ENCODE data around the gene LRRN2.
"Not testable (repeated sequence)": the region's sequence is repeated elsewhere in the genome, so short reads cannot be mapped to it uniquely, and the experiment has no call there.

LRRN2 gene

DNA sequence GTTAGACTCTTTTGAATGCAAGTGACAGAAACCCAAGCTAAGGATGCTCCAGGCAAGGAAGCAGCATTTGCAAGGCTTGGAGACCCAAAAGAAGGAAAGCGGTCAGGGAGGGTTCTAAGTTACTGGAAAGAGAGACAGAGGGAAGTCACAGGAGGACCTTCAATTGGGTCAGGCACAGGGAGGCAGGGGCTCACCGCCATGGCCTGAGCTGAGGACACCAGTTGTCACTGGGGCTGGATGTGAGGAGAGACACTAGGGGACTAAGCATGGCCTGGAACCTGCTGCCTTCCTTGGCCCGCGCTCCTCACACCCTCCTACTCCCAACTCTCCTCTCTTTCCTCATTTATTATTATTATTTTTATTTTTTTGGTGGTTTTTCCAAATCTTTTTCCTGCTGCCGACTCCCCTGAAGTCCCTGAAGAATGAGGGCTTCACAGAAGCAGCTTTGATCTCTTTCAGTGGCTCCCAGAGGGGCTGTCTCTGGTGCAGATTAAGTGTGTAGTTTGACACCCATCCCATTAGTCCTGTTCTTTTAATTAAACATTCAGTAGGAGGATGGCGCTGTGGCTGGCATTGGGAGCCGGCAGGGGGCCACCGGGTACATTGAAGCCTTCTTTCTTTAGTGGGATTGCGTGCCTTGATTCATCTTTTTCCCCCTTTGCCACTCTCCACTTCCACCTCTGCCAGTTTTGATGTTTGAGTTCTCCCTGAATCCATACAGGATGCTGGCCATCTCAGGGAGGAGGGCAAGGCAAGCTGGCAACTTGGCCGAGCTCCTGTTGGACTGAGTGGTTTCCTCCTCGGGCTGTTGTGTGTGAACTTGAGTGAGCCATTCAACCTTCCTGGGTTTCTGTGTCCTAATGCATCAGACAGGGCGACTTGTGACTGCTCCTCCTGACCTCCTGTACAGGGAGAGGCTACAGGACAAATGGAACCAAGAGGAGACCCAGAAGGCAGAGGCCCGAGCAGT lies 110.0 kb downstream of the LRRN2 start:
- H3K4me1 ChIP-seq (ENCODE audit: insufficient read depth, low read length), result peaks cover 62% of the 10 kb centered on the region
- no peaks in the 10 kb centered on the region for H3K9me3 ChIP-seq (ENCODE audit: control insufficient read depth, insufficient read depth, low read length)
- no peaks in the 10 kb centered on the region; the same call in 1 of the 2 replicates for H3K36me3 ChIP-seq (ENCODE audit: insufficient read depth, low read length)
- no peak overlapping the region for H3K9ac ChIP-seq (ENCODE audit: low read depth, low read length)

DNA sequence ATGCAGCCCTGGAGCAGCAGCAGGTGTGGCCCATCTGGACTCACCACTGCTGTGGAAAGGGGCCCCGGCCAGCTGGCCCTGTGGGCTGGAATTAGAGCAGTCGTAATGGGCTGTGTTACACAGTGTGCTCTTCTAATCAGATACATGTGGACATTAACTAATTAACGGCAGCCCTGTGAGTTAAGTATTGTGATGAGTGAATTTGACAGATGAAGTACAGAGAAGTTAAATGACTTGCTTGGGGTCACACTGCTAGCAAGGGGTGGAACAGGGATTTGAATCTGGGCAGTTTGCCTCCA lies 110.7 kb downstream of the LRRN2 start:
- H3K9me3 ChIP-seq (ENCODE audit: control insufficient read depth, insufficient read depth, low read length), result no peaks in the 10 kb centered on the region
- H3K4me1 ChIP-seq (ENCODE audit: insufficient read depth, low read length), result peaks cover 62% of the 10 kb centered on the region
- H3K9ac ChIP-seq (ENCODE audit: low read depth, low read length), result peak overlapping the region; percentile 23
- H3K36me3 ChIP-seq (ENCODE audit: insufficient read depth, low read length), result no peaks in the 10 kb centered on the region; the same call in 1 of the 2 replicates

DNA sequence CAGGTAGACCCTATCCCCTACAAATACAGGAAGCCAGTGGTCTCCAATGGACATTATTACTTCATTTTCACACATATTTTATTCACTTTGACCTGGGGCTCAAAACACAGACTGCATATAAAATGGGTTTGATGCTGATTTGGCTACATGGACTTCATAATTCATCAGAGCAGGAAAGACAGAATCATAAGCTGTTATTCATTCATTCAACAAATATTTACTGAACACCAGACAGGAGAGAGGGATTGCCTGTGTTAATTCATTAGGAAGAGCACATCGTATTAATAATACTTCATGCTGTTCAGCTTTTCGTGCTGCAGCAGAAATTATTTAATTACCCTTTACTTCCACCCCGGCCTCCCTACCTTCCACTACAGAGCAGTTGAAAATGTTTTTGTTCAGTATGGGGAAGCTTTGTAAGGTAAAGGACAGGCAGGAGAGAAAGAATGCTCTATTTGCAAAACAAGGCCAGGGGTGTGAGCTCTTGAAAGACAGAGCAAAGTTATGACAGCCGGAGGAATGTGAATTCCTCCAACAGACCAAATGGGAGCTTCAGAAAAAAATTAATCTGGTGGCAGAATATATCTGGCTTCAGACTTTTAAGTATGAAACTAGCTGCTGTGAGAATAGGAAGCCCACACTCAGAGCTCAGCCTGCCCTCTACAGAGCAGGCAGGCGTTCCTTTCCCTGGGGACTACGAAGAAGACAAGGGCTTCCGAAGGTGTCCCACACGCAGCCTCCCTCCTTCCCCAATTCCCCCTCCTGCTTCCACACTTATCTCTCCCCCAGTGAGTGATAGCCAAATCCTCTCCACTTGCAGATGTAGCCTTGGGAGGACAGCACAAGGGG lies 111.3 kb downstream of the LRRN2 start:
- H3K9me3 ChIP-seq (ENCODE audit: control insufficient read depth, insufficient read depth, low read length), result no peaks in the 10 kb centered on the region
- H3K36me3 ChIP-seq (ENCODE audit: insufficient read depth, low read length), result no peaks in the 10 kb centered on the region; the same call in 1 of the 2 replicates
- H3K9ac ChIP-seq (ENCODE audit: low read depth, low read length), result peak overlapping the region; percentile 23
- H3K4me1 ChIP-seq (ENCODE audit: insufficient read depth, low read length), result peaks cover 62% of the 10 kb centered on the region

DNA sequence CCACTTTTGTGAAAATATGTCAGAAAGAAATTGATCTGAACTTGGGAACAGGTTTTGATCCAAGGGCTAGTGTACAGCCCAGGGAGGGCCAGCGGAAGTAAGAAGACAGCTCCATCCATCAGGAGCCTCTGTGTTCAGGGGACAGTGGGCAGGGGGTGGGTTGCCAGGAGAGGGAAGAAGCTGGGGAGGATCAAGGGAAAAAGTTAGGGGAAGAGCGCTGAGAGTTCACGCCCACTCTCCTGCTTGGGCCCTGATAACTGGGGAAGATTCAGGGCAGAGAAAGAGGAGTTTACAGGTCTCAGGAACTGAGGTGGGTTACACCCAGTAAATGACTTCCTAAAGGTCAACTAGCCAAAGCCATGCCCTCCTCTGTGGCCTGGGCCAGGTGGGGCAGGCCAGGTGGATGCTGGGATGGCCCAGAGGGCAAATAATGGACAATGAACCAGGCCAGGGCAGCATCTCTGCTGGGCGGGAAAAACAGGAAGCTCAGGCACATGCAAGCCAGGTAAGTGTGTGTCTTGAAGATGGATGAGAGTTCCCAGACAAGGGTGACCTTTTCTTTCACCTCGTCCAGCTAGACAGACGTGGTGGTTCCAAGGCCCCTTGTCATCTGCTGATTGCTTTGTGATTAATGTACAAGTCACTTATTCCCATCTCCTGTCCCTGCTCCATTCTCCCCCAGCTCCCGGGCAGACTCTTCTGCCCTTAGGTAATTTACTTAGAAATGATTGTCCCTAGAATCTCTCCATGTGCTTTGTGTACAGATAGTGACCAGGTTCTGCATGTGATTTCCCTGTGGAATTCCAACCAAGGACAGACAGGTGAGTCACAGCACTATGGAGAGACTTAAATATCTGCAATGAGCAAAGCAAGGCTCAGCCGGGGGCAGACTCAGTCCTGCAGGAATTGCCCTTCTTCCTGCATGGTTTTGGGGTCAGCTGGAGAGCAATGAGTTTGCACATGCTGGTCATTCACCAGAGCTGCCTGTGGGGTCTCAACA lies 112.3 kb downstream of the LRRN2 start:
- Histone ChIP-seq H3K36me3 (ENCODE audit: insufficient read depth, low read length) (no peaks in the 10 kb centered on the region; the same call in 1 of the 2 replicates), H3K9me3 (ENCODE audit: control insufficient read depth, insufficient read depth, low read length) (no peaks in the 10 kb centered on the region), H3K9ac (ENCODE audit: low read depth, low read length) (no peak overlapping the region), H3K4me1 (ENCODE audit: insufficient read depth, low read length) (peaks cover 57% of the 10 kb centered on the region)

DNA sequence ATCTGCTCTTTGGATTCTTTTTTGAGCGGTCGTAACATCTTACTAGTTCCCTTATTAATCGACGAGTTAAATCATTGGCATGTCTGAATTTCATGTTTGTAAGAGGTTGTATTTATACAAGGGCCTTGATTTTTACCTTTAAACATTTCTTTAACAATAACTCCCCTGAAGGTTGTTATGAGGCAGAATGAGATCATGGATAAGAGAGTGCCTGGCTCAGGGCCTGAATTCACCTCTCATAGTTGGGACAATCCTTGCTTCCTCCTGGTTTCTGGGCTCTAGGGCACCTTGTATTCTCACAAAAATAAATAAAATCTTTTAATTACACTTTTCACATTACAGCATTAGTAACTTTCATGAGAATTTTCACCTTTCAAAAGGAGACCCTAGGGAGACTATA lies 113.9 kb downstream of the LRRN2 start:
- H3K9ac ChIP-seq (ENCODE audit: low read depth, low read length), result no peak overlapping the region
- H3K4me1 ChIP-seq (ENCODE audit: insufficient read depth, low read length), result peaks cover 52% of the 10 kb centered on the region

DNA sequence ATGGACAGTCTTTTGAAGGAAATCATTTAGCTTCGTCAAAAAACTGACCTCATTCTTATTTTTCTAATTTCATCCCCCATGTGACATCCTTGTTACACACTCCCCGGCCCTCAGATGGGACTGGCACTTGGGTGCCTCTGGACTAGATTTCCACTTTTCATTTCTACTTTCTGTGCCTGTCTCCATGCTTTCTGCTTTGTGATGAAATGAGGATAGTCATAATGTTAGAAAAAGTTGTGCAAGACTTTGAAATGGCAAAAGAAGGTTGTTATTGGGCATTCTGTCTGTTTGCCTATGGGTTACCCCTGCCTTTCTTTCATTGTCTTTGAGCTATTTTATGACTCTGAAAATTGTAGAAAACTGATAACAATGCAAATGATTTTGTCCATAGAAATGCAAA lies 114.4 kb downstream of the LRRN2 start:
- Histone ChIP-seq H3K9ac (ENCODE audit: low read depth, low read length) (no peak overlapping the region), H3K4me1 (ENCODE audit: insufficient read depth, low read length) (peaks cover 52% of the 10 kb centered on the region), H3K36me3 (ENCODE audit: insufficient read depth, low read length) (no peaks in the 10 kb centered on the region; the same call in 1 of the 2 replicates), H3K9me3 (ENCODE audit: control insufficient read depth, insufficient read depth, low read length) (no peaks in the 10 kb centered on the region)

More for the DNA sequence above, 113.9 kb downstream of the LRRN2 start:
- no peaks in the 10 kb centered on the region for H3K9me3 ChIP-seq (ENCODE audit: control insufficient read depth, insufficient read depth, low read length)
- no peaks in the 10 kb centered on the region; the same call in 1 of the 2 replicates for H3K36me3 ChIP-seq (ENCODE audit: insufficient read depth, low read length)

DNA sequence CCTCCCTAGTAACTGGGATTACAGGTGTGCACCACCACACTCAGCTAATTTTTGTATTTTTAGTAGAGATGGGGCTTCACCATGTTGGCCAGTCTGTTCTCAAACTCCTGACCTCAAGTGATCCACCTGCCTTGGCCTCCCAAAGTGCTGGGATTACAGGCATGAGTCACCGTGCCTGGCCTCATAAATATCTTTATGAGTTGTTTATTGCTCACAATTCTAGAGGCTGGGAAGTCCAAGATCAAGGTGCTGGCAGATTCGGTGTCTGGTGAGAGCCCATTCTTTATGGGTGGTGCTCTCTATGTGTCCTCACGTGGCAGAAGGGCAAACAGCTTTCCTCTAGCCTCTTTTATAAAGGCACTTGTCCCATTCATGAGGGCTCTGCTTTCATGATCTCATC lies 115.5 kb downstream of the LRRN2 start:
- H3K4me1 ChIP-seq (ENCODE audit: insufficient read depth, low read length), result peaks cover 53% of the 10 kb centered on the region
- not testable (repeated sequence) for H3K9ac ChIP-seq (ENCODE audit: low read depth, low read length); H3K36me3 ChIP-seq (ENCODE audit: insufficient read depth, low read length); H3K9me3 ChIP-seq (ENCODE audit: control insufficient read depth, insufficient read depth, low read length)

DNA sequence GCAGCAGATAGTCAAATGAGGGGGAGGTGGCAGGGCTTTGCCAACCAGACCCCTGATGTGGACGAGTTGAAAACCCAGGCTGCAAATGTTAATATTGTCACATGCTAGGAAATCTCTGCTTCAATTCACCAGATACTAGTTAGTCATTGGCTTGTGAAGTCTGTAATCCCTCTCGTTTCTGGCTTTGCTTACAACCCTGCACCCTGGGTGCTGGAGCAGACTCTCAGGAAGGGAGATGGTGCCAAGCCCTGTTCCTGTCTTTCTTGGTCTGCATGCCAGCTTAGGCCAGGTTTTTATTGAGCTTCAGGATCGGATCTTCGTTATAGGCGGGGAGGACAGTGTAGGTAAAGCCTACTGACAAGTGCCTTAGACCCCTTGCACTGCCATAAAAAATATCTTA lies 116.1 kb downstream of the LRRN2 start:
- Histone ChIP-seq H3K9me3 (ENCODE audit: control insufficient read depth, insufficient read depth, low read length) (no peaks in the 10 kb centered on the region), H3K4me1 (ENCODE audit: insufficient read depth, low read length) (peaks cover 53% of the 10 kb centered on the region), H3K36me3 (ENCODE audit: insufficient read depth, low read length) (no peaks in the 10 kb centered on the region; the same call in 1 of the 2 replicates), H3K9ac (ENCODE audit: low read depth, low read length) (no peak overlapping the region)

DNA sequence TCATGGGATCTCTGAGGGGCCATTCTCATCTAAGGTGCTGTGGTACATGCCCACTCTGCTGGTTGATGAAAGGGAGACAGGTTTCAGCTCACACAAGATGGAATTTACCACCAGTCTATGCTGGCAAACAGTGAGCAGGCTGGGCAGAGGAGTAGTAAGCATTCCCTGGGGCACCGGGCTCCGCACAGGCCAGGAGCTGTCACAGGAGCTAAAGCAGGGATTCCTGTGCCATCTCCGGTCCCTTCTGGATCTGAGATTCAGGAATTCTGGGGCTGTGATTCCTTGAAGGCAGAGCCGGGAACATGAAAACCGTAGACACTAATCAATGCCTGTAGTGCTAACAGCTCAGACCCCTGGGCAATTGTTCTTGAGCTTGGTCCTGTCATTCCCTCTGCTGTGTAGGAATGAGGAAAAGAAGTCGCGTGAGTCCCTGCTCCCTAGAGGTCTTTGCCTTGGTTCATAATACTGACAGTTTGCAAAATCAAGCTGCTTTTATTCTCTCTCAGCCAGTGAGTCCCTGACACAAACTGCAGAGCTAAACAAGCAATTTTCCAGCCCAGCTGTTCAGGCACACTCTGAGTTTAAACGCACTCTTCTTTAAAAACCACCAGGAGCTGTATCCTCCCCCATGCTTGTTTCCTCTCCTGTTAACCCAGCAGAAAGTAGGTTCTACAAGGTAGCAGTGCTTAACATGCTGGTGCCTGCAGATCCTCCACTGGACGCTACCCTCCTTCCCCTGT lies 116.8 kb downstream of the LRRN2 start:
- peaks cover 46% of the 10 kb centered on the region for H3K4me1 ChIP-seq (ENCODE audit: insufficient read depth, low read length)
- no peaks in the 10 kb centered on the region; the same call in 1 of the 2 replicates for H3K36me3 ChIP-seq (ENCODE audit: insufficient read depth, low read length)
- no peaks in the 10 kb centered on the region for H3K9me3 ChIP-seq (ENCODE audit: control insufficient read depth, insufficient read depth, low read length)
- H3K9ac ChIP-seq (ENCODE audit: low read depth, low read length), result no peak overlapping the region
